ENCODE results near the gene NDOR1. TPM values are rescaled to one million over a fixed set of nuclear protein-coding genes. Genes with fewer than 3 reads are reported as not detected.
A peak's percentile ranks its signal among the peaks of the same experiment; 100 is the strongest.

Gene NDOR1
- total and polyA plus RNA-seq, 5 donors from 2014 or later = 3.9 to 30.0 (median 5.3) TPM

GRCh38 chr9:137182836-137183235 is 22.7 kb upstream of the NDOR1 start:
- peaks cover 49% of the 10 kb centered on the region for H3K36me3 ChIP-seq (ENCODE audit: control insufficient read depth, insufficient read depth, low read length)
- DNase-seq = no peak
- no peaks in the 10 kb centered on the region for H3K9me3 ChIP-seq (ENCODE audit: control insufficient read depth in 2 of 2, low read length in 2 of 2)
- peaks cover 21% of the 10 kb centered on the region for H3K4me1 ChIP-seq (ENCODE audit: control insufficient read depth, insufficient read depth, low read length, poor library complexity, severe bottlenecking)
- Mint-ChIP-seq H3K9me3 (peaks cover 0 to 2% (median 0%) of the 10 kb centered on the region in 7 donors), H3K4me1 (peaks cover 0 to 31% (median 13%) of the 10 kb centered on the region in 4 donors), H3K27ac (no peak overlapping the region), H3K4me3 (peak overlapping the region in 1 of 4 donors; percentile 78), H3K27me3 (no peaks in the 10 kb centered on the region), H3K36me3 (peaks cover 12% of the 10 kb centered on the region)
- ATAC-seq (ENCODE audit: low read depth in 2 of 2) = no peak
- no peaks in the 10 kb centered on the region for H3K27me3 ChIP-seq (ENCODE audit: control insufficient read depth, insufficient read depth, low read length)
- H3K27ac ChIP-seq (ENCODE audit: insufficient read depth, low read length, poor library complexity, severe bottlenecking) = no peak overlapping the region
- H3K4me3 ChIP-seq (ENCODE audit: low read depth, low read length) = no peak overlapping the region

GRCh38 chr9:137183980-137184595 is 21.4 kb upstream of the NDOR1 start:
- Histone ChIP-seq H3K27me3 (ENCODE audit: control insufficient read depth, insufficient read depth, low read length) (no peaks in the 10 kb centered on the region), H3K4me3 (ENCODE audit: low read depth, low read length) (no peak overlapping the region), H3K27ac (ENCODE audit: insufficient read depth, low read length, poor library complexity, severe bottlenecking) (no peak overlapping the region), H3K9me3 (ENCODE audit: control insufficient read depth in 2 of 2, low read length in 2 of 2) (no peaks in the 10 kb centered on the region), H3K36me3 (ENCODE audit: control insufficient read depth, insufficient read depth, low read length) (peaks cover 48% of the 10 kb centered on the region), H3K4me1 (ENCODE audit: control insufficient read depth, insufficient read depth, low read length, poor library complexity, severe bottlenecking) (peaks cover 27% of the 10 kb centered on the region)
- Mint-ChIP-seq H3K27ac (no peak overlapping the region), H3K4me3 (peak overlapping the region in 2 of 4 donors; percentile 48 to 60), H3K36me3 (peaks cover 11% of the 10 kb centered on the region), H3K27me3 (no peaks in the 10 kb centered on the region), H3K4me1 (peaks cover 0 to 37% (median 13%) of the 10 kb centered on the region in 4 donors), H3K9me3 (peaks cover 0 to 2% (median 0%) of the 10 kb centered on the region in 7 donors)
- ATAC-seq (ENCODE audit: low read depth in 2 of 2) (no peak), DNase-seq (no peak)

GRCh38 chr9:137184881-137185660 is 20.4 kb upstream of the NDOR1 start:
- Histone ChIP-seq H3K36me3 (ENCODE audit: control insufficient read depth, insufficient read depth, low read length) (peaks cover 42% of the 10 kb centered on the region), H3K27ac (ENCODE audit: insufficient read depth, low read length, poor library complexity, severe bottlenecking) (no peak overlapping the region), H3K9me3 (ENCODE audit: control insufficient read depth in 2 of 2, low read length in 2 of 2) (no peaks in the 10 kb centered on the region), H3K27me3 (ENCODE audit: control insufficient read depth, insufficient read depth, low read length) (no peaks in the 10 kb centered on the region), H3K4me3 (ENCODE audit: low read depth, low read length) (no peak overlapping the region), H3K4me1 (ENCODE audit: control insufficient read depth, insufficient read depth, low read length, poor library complexity, severe bottlenecking) (peaks cover 36% of the 10 kb centered on the region)
- no peak overlapping the region for H3K27ac Mint-ChIP-seq
- peaks cover 0 to 43% (median 13%) of the 10 kb centered on the region in 4 donors for H3K4me1 Mint-ChIP-seq
- H3K27me3 Mint-ChIP-seq = no peaks in the 10 kb centered on the region
- DNase-seq (no peak), ATAC-seq (ENCODE audit: low read depth in 2 of 2) (no peak)
- peak overlapping the region in 1 of 4 donors; percentile 31 for H3K4me3 Mint-ChIP-seq
- H3K9me3 Mint-ChIP-seq = peaks cover 0 to 2% (median 0%) of the 10 kb centered on the region in 7 donors
- H3K36me3 Mint-ChIP-seq = peaks cover 8% of the 10 kb centered on the region

GRCh38 chr9:137185921-137186320 is 19.6 kb upstream of the NDOR1 start:
- Mint-ChIP-seq H3K9me3 (peaks cover 0 to 2% (median 0%) of the 10 kb centered on the region in 7 donors), H3K27ac (no peak overlapping the region), H3K4me3 (peak overlapping the region in 3 of 4 donors; percentile 93 to 97 (median 95)), H3K27me3 (no peaks in the 10 kb centered on the region), H3K4me1 (peaks cover 0 to 47% (median 13%) of the 10 kb centered on the region in 4 donors), H3K36me3 (peaks cover 8% of the 10 kb centered on the region)
- Histone ChIP-seq H3K9me3 (ENCODE audit: control insufficient read depth in 2 of 2, low read length in 2 of 2) (no peaks in the 10 kb centered on the region), H3K27me3 (ENCODE audit: control insufficient read depth, insufficient read depth, low read length) (no peaks in the 10 kb centered on the region), H3K36me3 (ENCODE audit: control insufficient read depth, insufficient read depth, low read length) (peaks cover 39% of the 10 kb centered on the region), H3K4me1 (ENCODE audit: control insufficient read depth, insufficient read depth, low read length, poor library complexity, severe bottlenecking) (peaks cover 39% of the 10 kb centered on the region), H3K27ac (ENCODE audit: insufficient read depth, low read length, poor library complexity, severe bottlenecking) (no peak overlapping the region), H3K4me3 (ENCODE audit: low read depth, low read length) (no peak overlapping the region)
- ATAC-seq (ENCODE audit: low read depth in 2 of 2) = no peak
- DNase-seq = no peak

GRCh38 chr9:137186385-137186784 is 19.1 kb upstream of the NDOR1 start:
- H3K9me3 Mint-ChIP-seq = peaks cover 0 to 2% (median 0%) of the 10 kb centered on the region in 7 donors
- peak overlapping the region in 2 of 3 donors; percentile 89 to 94 for H3K27ac Mint-ChIP-seq
- Histone ChIP-seq H3K36me3 (ENCODE audit: control insufficient read depth, insufficient read depth, low read length) (peaks cover 35% of the 10 kb centered on the region), H3K27ac (ENCODE audit: insufficient read depth, low read length, poor library complexity, severe bottlenecking) (no peak overlapping the region), H3K4me3 (ENCODE audit: low read depth, low read length) (peak overlapping the region; percentile 71), H3K4me1 (ENCODE audit: control insufficient read depth, insufficient read depth, low read length, poor library complexity, severe bottlenecking) (peaks cover 39% of the 10 kb centered on the region), H3K27me3 (ENCODE audit: control insufficient read depth, insufficient read depth, low read length) (no peaks in the 10 kb centered on the region), H3K9me3 (ENCODE audit: control insufficient read depth in 2 of 2, low read length in 2 of 2) (no peaks in the 10 kb centered on the region)
- peaks cover 0 to 49% (median 13%) of the 10 kb centered on the region in 4 donors for H3K4me1 Mint-ChIP-seq
- peak overlapping the region in 3 of 4 donors; percentile 93 to 97 (median 95) for H3K4me3 Mint-ChIP-seq
- ATAC-seq (ENCODE audit: low read depth in 2 of 2) (no peak), DNase-seq (no peak)
- peaks cover 8% of the 10 kb centered on the region for H3K36me3 Mint-ChIP-seq
- no peaks in the 10 kb centered on the region for H3K27me3 Mint-ChIP-seq

GRCh38 chr9:137187386-137187785 is 18.1 kb upstream of the NDOR1 start:
- Histone ChIP-seq H3K4me1 (ENCODE audit: control insufficient read depth, insufficient read depth, low read length, poor library complexity, severe bottlenecking) (peaks cover 39% of the 10 kb centered on the region), H3K4me3 (ENCODE audit: low read depth, low read length) (peak overlapping the region; percentile 71), H3K27ac (ENCODE audit: insufficient read depth, low read length, poor library complexity, severe bottlenecking) (peak overlapping the region; percentile 98), H3K27me3 (ENCODE audit: control insufficient read depth, insufficient read depth, low read length) (no peaks in the 10 kb centered on the region), H3K9me3 (ENCODE audit: control insufficient read depth in 2 of 2, low read length in 2 of 2) (no peaks in the 10 kb centered on the region), H3K36me3 (ENCODE audit: control insufficient read depth, insufficient read depth, low read length) (peaks cover 30% of the 10 kb centered on the region)
- Mint-ChIP-seq H3K27ac (peak overlapping the region; percentile 92 to 96 (median 94)), H3K9me3 (peaks cover 0 to 2% (median 0%) of the 10 kb centered on the region in 7 donors), H3K4me3 (peak overlapping the region; percentile 92 to 97 (median 94)), H3K36me3 (peaks cover 4% of the 10 kb centered on the region), H3K4me1 (peaks cover 0 to 49% (median 13%) of the 10 kb centered on the region in 4 donors), H3K27me3 (no peaks in the 10 kb centered on the region)
- no peak for ATAC-seq (ENCODE audit: low read depth in 2 of 2)
- no peak for DNase-seq

GRCh38 chr9:137188086-137188489 is 17.4 kb upstream of the NDOR1 start:
- H3K36me3 Mint-ChIP-seq = peaks cover 4% of the 10 kb centered on the region

More at GRCh38 chr9:137188086-137188489, 17.4 kb upstream of the NDOR1 start:
- H3K9me3 Mint-ChIP-seq = peaks cover 0 to 2% (median 0%) of the 10 kb centered on the region in 7 donors
- H3K36me3 ChIP-seq (ENCODE audit: control insufficient read depth, insufficient read depth, low read length) = peaks cover 23% of the 10 kb centered on the region
- H3K4me1 ChIP-seq (ENCODE audit: control insufficient read depth, insufficient read depth, low read length, poor library complexity, severe bottlenecking) = peaks cover 39% of the 10 kb centered on the region
- H3K9me3 ChIP-seq (ENCODE audit: control insufficient read depth in 2 of 2, low read length in 2 of 2) = no peaks in the 10 kb centered on the region
- H3K4me1 Mint-ChIP-seq = peaks cover 0 to 51% (median 13%) of the 10 kb centered on the region in 4 donors
- no peaks in the 10 kb centered on the region for H3K27me3 Mint-ChIP-seq
- H3K4me3 ChIP-seq (ENCODE audit: low read depth, low read length) = peak overlapping the region; percentile 71
- H3K4me3 Mint-ChIP-seq = peak overlapping the region; percentile 92 to 97 (median 94)
- H3K27ac ChIP-seq (ENCODE audit: insufficient read depth, low read length, poor library complexity, severe bottlenecking) = peak overlapping the region; percentile 98
- peak overlapping the region; percentile 92 to 96 (median 94) for H3K27ac Mint-ChIP-seq
- ATAC-seq (ENCODE audit: low read depth in 2 of 2) (peak in 1 of 2 donors; percentile 3), DNase-seq (no peak)
- no peaks in the 10 kb centered on the region for H3K27me3 ChIP-seq (ENCODE audit: control insufficient read depth, insufficient read depth, low read length)

Measured in CD4-positive, CD25-positive, alpha-beta regulatory T cell (primary cell).